Epithelial cell of proximal tubule (primary cell): ENCODE results near the gene CSNK2A2. TPM values are rescaled to one million over a fixed set of nuclear protein-coding genes. Genes with fewer than 3 reads are reported as not detected.

Experiments
- DNase-seq: peaks from one replicate; pipeline ENCODE4 v3.0.0-alpha.2; 2011; ENCODE audit warnings: low read depth
- H3K4me3 ChIP-seq: 2 replicates; pipeline ENCODE4 v1.5.1; 2011; ENCODE audit warnings: low read depth, mild to moderate bottlenecking, low read length
- CTCF ChIP-seq: conservative IDR thresholded peaks from 2 replicates; pipeline ENCODE4 v1.5.1; 2012; ENCODE audit warnings: low read depth, mild to moderate bottlenecking, low read length
- total RNA-seq: library from RNA; depleted of rRNA; stranded (reverse); fragments of >200 nt; gene quantifications from 2 replicates; pipeline ENCODE4 v1.2.3, GENCODE V29; 2015

Gene CSNK2A2
- total RNA-seq, 1 donor from 2014 or later, result 20.2 TPM

DNA sequence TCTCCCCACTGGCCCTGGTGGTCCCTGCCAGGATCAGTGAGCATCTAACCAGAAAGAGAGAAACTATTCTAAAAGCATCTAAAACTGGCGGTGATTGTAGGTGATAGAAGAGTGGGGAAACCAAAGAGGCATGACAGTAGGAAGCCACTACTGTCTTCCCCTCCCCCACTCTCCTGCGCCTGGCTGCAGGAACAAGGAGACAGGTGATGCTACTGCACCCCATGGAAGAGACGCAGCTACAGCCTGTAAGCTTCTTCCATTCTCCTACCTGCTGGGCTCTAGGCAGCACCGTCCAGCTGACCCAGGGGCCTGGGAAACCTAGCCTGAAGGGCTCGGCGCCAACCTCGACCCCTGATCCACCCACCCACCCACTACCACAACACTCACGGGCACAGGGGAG is 32.4 kb upstream of the CSNK2A2 start:
- DNase-seq, result no peak
- no peak for TF ChIP-seq CTCF
- no peak overlapping the region for H3K4me3 ChIP-seq

- TF ChIP-seq CTCF, result no peak
- no peak for DNase-seq
- H3K4me3 ChIP-seq, result no peak overlapping the region
Measured at GRCh38 chr16:58226790-58227189, 28.9 kb upstream of the CSNK2A2 start.

- H3K4me3 ChIP-seq, result no peak overlapping the region
- DNase-seq, result no peak
- TF ChIP-seq CTCF, result no peak
Measured at GRCh38 chr16:58225965-58226602, 28.2 kb upstream of the CSNK2A2 start.

DNA sequence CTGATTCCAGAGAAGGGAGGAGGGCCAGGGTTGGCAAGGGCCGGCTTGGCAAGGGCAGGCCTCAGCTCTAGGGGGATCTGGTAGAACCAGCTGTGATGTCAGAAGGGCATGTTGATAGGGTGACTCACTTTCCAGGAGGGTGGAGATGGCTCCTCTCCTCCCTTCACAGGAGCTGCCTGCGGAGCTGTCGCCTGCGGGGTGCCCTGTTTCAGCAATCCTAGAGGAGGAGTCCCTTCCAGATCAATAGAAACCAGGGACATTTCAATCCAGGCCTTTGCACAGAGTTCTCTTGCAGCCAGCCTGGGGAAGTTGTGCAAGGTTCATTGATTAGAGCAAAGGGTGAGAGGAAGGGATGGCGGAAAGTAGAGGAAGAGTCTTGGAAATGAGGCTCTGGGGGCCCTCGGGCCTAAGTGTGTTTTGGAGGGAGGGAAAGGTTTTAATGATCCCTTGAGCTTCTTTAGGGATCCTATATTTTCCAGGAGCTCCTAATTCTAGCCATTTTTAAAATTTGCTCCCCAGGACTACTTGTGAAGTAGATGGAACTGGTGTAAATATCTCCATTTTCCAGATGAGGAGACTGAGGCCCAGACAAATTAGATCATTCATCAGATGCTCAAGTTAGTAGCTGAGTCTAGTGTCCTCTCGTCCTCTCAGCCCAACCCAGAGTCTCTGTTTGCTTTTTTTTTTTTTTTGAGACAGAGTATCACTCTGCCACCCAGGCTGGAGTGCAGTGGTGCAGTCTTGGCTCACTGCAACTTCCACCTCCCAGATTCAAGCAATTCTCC is 24.8 kb upstream of the CSNK2A2 start:
- no peak for TF ChIP-seq CTCF
- H3K4me3 ChIP-seq, result no peak overlapping the region
- no peak for DNase-seq

- no peak overlapping the region for H3K4me3 ChIP-seq
- TF ChIP-seq CTCF, result no peak
- DNase-seq, result no peak
Measured at GRCh38 chr16:58219432-58219831, 21.5 kb upstream of the CSNK2A2 start.

GRCh38 chr16:58218786-58219185 is 20.9 kb upstream of the CSNK2A2 start:
- no peak overlapping the region for H3K4me3 ChIP-seq
- DNase-seq, result no peak
- no peak for TF ChIP-seq CTCF
